GM12878 (cell line): ENCODE measurements around the gene CNOT8.

Experiments used
- ASH2L ChIP-seq: fragments of 300-600, 200-600 bp; sonication (generic); IDR thresholded peaks from 2 replicates; pipeline ENCODE4 v1.6.1; 2017; ENCODE audit warnings: low read depth, mild to moderate bottlenecking, borderline replicate concordance
- CEBPB ChIP-seq, 2 experiments: fragments of 150-350 bp in 1 of 2; IDR thresholded peaks; 2 replicates each; pipeline ENCODE4 v1.6.1; 2012 to 2014; ENCODE audit warnings: low read depth in 2 of 2, low read length in 2 of 2, borderline replicate concordance in 1 of 2, inconsistent platforms in 1 of 2
- MXI1 ChIP-seq: fragments of 150-350 bp; IDR thresholded peaks from 2 replicates; pipeline ENCODE4 v1.6.1; 2011; ENCODE audit warnings: low read depth, mild to moderate bottlenecking, inconsistent platforms, low read length, improper control_type of control experiment
- PAX5 ChIP-seq: IDR thresholded peaks from 2 replicates; pipeline ENCODE4 v1.6.1; 2011; ENCODE audit warnings: low read depth, low read length, borderline replicate concordance
- RAD21 ChIP-seq: IDR thresholded peaks from 2 replicates; pipeline ENCODE4 v1.6.1; 2011; ENCODE audit warnings: mild to moderate bottlenecking, low read depth, low read length, moderate library complexity; ENCODE audit not compliant: insufficient read depth
- TAF1 ChIP-seq: IDR thresholded peaks from 2 replicates; pipeline ENCODE4 v1.6.1; 2011; ENCODE audit warnings: mild to moderate bottlenecking, low read depth, low read length, borderline replicate concordance
- TBL1XR1 ChIP-seq: IDR thresholded peaks from 2 replicates; pipeline ENCODE4 v1.6.1; 2012; ENCODE audit warnings: low read depth, low read length, improper control_type of control experiment
- TF ChIP-seq, protein P1 (sequence below), 3 experiments: IDR thresholded peaks in 2 of 3; conservative IDR thresholded peaks in 1 of 3; 2 replicates each; pipeline ENCODE4 v1.5.1; 2011; ENCODE audit warnings: low read depth in 3 of 3, low read length in 3 of 3, mild to moderate bottlenecking in 3 of 3, control low read depth in 2 of 3, moderate library complexity in 2 of 3, inconsistent platforms in 1 of 3, mixed read lengths in 1 of 3; ENCODE audit not compliant: control insufficient read depth in 2 of 3, insufficient read depth in 1 of 3; ENCODE audit errors: extremely low read depth in 1 of 3
- TF ChIP-seq, protein P2 (sequence below): fragments of 450-650 bp; IDR thresholded peaks from 2 replicates; pipeline ENCODE4 v1.6.1; 2017; ENCODE audit warnings: antibody characterized with exemption, mild to moderate bottlenecking, moderate library complexity
- TF ChIP-seq, protein P3 (sequence below): IDR thresholded peaks from 2 replicates; pipeline ENCODE4 v1.6.1; 2012; ENCODE audit warnings: mild to moderate bottlenecking, low read depth, low read length
- TF ChIP-seq, protein P4 (sequence below): fragments of 450-650 bp; formaldehyde crosslinking; IDR thresholded peaks from 2 replicates; pipeline ENCODE4 v1.4.0; 2020; ENCODE audit warnings: mild to moderate bottlenecking, moderate library complexity
- TF ChIP-seq, protein P5 (sequence below): IDR thresholded peaks from 2 replicates; pipeline ENCODE4 v1.6.1; 2012; ENCODE audit warnings: low read depth, low read length, improper control_type of control experiment

DNA sequence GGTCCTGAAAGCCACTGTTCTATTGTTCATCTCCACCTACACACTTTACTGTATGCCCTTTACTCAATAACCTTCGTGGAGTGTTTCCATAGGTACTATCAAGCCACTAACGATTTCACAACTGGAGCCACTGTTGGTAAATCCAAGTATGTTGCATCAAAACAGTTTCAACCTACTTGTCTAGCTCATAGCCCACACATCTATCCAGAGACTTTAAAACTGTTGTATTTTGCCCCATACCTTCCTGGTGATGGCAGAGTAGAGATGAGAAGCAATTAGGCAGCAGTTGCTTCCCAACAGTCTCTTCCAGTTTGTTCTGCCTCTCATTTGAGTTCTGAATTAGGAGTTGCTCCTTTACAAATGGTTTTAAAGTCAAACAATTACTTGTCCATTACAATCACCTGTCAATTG is 8.6 kb upstream of the CNOT8 start:
- TF ChIP-seq, protein P1, sequence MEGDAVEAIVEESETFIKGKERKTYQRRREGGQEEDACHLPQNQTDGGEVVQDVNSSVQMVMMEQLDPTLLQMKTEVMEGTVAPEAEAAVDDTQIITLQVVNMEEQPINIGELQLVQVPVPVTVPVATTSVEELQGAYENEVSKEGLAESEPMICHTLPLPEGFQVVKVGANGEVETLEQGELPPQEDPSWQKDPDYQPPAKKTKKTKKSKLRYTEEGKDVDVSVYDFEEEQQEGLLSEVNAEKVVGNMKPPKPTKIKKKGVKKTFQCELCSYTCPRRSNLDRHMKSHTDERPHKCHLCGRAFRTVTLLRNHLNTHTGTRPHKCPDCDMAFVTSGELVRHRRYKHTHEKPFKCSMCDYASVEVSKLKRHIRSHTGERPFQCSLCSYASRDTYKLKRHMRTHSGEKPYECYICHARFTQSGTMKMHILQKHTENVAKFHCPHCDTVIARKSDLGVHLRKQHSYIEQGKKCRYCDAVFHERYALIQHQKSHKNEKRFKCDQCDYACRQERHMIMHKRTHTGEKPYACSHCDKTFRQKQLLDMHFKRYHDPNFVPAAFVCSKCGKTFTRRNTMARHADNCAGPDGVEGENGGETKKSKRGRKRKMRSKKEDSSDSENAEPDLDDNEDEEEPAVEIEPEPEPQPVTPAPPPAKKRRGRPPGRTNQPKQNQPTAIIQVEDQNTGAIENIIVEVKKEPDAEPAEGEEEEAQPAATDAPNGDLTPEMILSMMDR (IDR thresholded peaks at IDR 0.05 in 2 of 3, conservative IDR thresholded peaks at IDR 0.05 in 1 of 3; ENCODE audit: control insufficient read depth in 2 of 3, extremely low read depth in 1 of 3, insufficient read depth in 1 of 3, low read depth in 3 of 3, low read length in 3 of 3), result no peak
- no peak for TF ChIP-seq MXI1
- TF ChIP-seq, protein P2, sequence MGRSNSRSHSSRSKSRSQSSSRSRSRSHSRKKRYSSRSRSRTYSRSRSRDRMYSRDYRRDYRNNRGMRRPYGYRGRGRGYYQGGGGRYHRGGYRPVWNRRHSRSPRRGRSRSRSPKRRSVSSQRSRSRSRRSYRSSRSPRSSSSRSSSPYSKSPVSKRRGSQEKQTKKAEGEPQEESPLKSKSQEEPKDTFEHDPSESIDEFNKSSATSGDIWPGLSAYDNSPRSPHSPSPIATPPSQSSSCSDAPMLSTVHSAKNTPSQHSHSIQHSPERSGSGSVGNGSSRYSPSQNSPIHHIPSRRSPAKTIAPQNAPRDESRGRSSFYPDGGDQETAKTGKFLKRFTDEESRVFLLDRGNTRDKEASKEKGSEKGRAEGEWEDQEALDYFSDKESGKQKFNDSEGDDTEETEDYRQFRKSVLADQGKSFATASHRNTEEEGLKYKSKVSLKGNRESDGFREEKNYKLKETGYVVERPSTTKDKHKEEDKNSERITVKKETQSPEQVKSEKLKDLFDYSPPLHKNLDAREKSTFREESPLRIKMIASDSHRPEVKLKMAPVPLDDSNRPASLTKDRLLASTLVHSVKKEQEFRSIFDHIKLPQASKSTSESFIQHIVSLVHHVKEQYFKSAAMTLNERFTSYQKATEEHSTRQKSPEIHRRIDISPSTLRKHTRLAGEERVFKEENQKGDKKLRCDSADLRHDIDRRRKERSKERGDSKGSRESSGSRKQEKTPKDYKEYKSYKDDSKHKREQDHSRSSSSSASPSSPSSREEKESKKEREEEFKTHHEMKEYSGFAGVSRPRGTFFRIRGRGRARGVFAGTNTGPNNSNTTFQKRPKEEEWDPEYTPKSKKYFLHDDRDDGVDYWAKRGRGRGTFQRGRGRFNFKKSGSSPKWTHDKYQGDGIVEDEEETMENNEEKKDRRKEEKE, result no peak
- no peak for TF ChIP-seq TBL1XR1
- TF ChIP-seq TAF1, result no peak
- TF ChIP-seq RAD21, result no peak
- no peak for TF ChIP-seq PAX5
- TF ChIP-seq ASH2L, result no peak
- TF ChIP-seq, protein P3, sequence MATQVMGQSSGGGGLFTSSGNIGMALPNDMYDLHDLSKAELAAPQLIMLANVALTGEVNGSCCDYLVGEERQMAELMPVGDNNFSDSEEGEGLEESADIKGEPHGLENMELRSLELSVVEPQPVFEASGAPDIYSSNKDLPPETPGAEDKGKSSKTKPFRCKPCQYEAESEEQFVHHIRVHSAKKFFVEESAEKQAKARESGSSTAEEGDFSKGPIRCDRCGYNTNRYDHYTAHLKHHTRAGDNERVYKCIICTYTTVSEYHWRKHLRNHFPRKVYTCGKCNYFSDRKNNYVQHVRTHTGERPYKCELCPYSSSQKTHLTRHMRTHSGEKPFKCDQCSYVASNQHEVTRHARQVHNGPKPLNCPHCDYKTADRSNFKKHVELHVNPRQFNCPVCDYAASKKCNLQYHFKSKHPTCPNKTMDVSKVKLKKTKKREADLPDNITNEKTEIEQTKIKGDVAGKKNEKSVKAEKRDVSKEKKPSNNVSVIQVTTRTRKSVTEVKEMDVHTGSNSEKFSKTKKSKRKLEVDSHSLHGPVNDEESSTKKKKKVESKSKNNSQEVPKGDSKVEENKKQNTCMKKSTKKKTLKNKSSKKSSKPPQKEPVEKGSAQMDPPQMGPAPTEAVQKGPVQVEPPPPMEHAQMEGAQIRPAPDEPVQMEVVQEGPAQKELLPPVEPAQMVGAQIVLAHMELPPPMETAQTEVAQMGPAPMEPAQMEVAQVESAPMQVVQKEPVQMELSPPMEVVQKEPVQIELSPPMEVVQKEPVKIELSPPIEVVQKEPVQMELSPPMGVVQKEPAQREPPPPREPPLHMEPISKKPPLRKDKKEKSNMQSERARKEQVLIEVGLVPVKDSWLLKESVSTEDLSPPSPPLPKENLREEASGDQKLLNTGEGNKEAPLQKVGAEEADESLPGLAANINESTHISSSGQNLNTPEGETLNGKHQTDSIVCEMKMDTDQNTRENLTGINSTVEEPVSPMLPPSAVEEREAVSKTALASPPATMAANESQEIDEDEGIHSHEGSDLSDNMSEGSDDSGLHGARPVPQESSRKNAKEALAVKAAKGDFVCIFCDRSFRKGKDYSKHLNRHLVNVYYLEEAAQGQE, result no peak
- TF ChIP-seq, protein P4, sequence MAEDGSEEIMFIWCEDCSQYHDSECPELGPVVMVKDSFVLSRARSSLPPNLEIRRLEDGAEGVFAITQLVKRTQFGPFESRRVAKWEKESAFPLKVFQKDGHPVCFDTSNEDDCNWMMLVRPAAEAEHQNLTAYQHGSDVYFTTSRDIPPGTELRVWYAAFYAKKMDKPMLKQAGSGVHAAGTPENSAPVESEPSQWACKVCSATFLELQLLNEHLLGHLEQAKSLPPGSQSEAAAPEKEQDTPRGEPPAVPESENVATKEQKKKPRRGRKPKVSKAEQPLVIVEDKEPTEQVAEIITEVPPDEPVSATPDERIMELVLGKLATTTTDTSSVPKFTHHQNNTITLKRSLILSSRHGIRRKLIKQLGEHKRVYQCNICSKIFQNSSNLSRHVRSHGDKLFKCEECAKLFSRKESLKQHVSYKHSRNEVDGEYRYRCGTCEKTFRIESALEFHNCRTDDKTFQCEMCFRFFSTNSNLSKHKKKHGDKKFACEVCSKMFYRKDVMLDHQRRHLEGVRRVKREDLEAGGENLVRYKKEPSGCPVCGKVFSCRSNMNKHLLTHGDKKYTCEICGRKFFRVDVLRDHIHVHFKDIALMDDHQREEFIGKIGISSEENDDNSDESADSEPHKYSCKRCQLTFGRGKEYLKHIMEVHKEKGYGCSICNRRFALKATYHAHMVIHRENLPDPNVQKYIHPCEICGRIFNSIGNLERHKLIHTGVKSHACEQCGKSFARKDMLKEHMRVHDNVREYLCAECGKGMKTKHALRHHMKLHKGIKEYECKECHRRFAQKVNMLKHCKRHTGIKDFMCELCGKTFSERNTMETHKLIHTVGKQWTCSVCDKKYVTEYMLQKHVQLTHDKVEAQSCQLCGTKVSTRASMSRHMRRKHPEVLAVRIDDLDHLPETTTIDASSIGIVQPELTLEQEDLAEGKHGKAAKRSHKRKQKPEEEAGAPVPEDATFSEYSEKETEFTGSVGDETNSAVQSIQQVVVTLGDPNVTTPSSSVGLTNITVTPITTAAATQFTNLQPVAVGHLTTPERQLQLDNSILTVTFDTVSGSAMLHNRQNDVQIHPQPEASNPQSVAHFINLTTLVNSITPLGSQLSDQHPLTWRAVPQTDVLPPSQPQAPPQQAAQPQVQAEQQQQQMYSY, result no peak
- TF ChIP-seq, protein P5, sequence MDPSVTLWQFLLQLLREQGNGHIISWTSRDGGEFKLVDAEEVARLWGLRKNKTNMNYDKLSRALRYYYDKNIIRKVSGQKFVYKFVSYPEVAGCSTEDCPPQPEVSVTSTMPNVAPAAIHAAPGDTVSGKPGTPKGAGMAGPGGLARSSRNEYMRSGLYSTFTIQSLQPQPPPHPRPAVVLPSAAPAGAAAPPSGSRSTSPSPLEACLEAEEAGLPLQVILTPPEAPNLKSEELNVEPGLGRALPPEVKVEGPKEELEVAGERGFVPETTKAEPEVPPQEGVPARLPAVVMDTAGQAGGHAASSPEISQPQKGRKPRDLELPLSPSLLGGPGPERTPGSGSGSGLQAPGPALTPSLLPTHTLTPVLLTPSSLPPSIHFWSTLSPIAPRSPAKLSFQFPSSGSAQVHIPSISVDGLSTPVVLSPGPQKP, result no peak
- no peak for TF ChIP-seq CEBPB (IDR thresholded peaks at IDR 0.05; ENCODE audit: borderline replicate concordance in 1 of 2, low read depth in 2 of 2, low read length in 2 of 2)
